D721Med (cell line): ENCODE results near the gene PABPN1L.
A peak's percentile ranks its signal among the peaks of the same experiment; 100 is the strongest.

Experiments used
- DNase-seq: peaks from one replicate; pipeline ENCODE4 v3.0.0; 2011; ENCODE audit warnings: low spot score; ENCODE audit not compliant: insufficient read length
- FAIRE-seq: peaks from 2 replicates; lab custom pipeline; 2011; peaks lifted over from hg19 to GRCh38; lab: Jason Lieb, UNC
- TF ChIP-seq, protein P1 (sequence below): IDR thresholded peaks from 2 replicates; pipeline ENCODE4 v1.5.1; 2012; ENCODE audit warnings: mild to moderate bottlenecking, control low read depth; ENCODE audit not compliant: insufficient read depth; ENCODE audit errors: missing control alignments

PABPN1L gene

GRCh38 chr16:88857728-88858339 lies 8.6 kb downstream of the PABPN1L start:
- DNase-seq: no peak
- TF ChIP-seq, protein P1, sequence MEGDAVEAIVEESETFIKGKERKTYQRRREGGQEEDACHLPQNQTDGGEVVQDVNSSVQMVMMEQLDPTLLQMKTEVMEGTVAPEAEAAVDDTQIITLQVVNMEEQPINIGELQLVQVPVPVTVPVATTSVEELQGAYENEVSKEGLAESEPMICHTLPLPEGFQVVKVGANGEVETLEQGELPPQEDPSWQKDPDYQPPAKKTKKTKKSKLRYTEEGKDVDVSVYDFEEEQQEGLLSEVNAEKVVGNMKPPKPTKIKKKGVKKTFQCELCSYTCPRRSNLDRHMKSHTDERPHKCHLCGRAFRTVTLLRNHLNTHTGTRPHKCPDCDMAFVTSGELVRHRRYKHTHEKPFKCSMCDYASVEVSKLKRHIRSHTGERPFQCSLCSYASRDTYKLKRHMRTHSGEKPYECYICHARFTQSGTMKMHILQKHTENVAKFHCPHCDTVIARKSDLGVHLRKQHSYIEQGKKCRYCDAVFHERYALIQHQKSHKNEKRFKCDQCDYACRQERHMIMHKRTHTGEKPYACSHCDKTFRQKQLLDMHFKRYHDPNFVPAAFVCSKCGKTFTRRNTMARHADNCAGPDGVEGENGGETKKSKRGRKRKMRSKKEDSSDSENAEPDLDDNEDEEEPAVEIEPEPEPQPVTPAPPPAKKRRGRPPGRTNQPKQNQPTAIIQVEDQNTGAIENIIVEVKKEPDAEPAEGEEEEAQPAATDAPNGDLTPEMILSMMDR: peak; percentile 60
- no peak for FAIRE-seq

- DNase-seq: peak; percentile 89
- TF ChIP-seq, protein P1: no peak
- FAIRE-seq: no peak
Measured at GRCh38 chr16:88856828-88857727, 9.4 kb downstream of the PABPN1L start, which contains the start of the genes GALNS and TRAPPC2L. Gene GALNS (minus strand): TSS chr16:88856947. CDS start chr16:88856877, 70 bp downstream. Gene TRAPPC2L (plus strand): TSS chr16:88857127. CDS start chr16:88857151, 24 bp downstream.

- FAIRE-seq (no peak), DNase-seq (no peak)
- TF ChIP-seq, protein P1: no peak
Measured at GRCh38 chr16:88856122-88856827, 10.2 kb downstream of the PABPN1L start.

- no peak for DNase-seq
- TF ChIP-seq, protein P1: no peak
- no peak for FAIRE-seq
Measured at GRCh38 chr16:88855736-88856121, 10.7 kb downstream of the PABPN1L start.

DNA sequence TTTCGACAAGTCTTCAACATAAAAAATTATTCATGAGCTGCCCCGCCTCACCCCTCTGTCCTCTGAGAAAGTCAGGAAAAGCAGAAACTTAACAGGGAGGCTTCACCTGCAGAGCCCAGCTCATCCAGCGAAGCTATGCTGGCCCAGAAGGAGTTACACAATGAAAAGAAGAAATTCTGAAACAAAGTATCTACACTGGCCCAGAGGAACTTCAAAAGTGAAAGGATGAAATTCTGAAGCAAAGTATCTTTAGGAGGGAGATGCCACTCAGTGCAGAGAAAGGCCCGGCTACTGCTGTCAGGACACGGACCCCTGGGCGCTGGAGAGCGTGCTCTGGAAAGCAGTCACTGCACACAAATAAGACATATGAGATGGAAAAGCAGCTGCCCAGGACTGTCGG lies 11.3 kb downstream of the PABPN1L start:
- no peak for DNase-seq

DNA sequence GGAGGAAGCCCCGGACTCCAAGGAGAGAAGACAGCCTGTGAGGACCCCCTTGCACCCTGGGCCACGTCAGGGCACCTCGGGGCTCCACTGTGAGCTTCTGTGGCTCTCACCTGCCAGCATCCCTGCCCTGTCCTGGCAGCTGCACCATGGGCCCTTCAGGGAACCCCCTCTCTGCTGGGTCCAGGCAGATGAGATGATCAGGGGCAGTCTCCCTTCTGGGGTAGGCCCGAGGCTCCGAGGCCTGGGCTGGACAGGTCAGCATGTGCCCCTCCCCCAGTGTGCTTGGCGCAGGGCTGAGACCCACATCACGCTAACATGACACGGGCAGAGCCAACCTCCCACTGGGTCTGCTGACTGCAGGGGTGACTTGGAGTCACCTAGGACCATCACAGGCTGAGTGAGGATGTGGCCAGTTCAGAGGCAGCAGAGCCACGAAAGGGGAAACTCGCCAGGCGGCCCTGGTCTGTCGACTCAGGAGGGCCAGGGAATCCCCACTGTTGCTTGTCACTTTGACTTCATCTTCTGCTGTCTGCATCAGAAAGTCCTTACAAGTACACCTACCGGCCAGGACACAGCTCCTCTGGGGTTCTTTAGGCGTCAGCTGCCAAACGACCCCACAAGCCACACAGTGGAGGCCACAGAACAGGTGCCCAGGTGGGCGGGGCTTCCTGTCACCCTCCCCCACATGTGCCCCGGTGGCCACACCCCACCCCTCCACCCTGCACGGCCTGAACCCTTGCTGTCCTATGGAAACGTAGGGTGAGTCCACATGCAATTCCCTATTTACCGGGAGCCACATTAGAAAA lies 12.0 kb downstream of the PABPN1L start:
- FAIRE-seq: no peak
- TF ChIP-seq, protein P1: no peak
- no peak for DNase-seq

More for the DNA sequence above, 11.3 kb downstream of the PABPN1L start:
- no peak for FAIRE-seq
- TF ChIP-seq, protein P1: no peak
